Upper lobe of left lung (tissue), 4 donors: ENCODE data around the gene EPHB1.

Experiments
- CTCF ChIP-seq, 6 experiments: fragments of 450-650 bp in 4 of 6; fragments of 200-600 bp in 2 of 6; sonication (generic) in 2 of 6; IDR thresholded peaks; one replicate each; pipeline ENCODE4 v1.5.1; 2016 to 2019; ENCODE audit warnings: antibody characterized with exemption in 6 of 6
- EP300 ChIP-seq, 4 donors: sonication (generic); formaldehyde crosslinking; IDR thresholded peaks; one replicate each; pipeline ENCODE4 v1.5.1; 2017; ENCODE audit warnings: antibody characterized with exemption in 4 of 4, control low read depth in 2 of 4
- POLR2A ChIP-seq, 4 donors: fragments of 450-650 bp; IDR thresholded peaks; one replicate each; pipeline ENCODE4 v1.5.1; 2016 to 2017; ENCODE audit warnings: antibody characterized with exemption in 4 of 4, mild to moderate bottlenecking in 2 of 4
- POLR2AphosphoS5 ChIP-seq, 2 donors: sonication (generic); formaldehyde crosslinking; IDR thresholded peaks; one replicate each; pipeline ENCODE4 v1.5.1; 2017; ENCODE audit warnings: antibody characterized with exemption in 2 of 2

DNA sequence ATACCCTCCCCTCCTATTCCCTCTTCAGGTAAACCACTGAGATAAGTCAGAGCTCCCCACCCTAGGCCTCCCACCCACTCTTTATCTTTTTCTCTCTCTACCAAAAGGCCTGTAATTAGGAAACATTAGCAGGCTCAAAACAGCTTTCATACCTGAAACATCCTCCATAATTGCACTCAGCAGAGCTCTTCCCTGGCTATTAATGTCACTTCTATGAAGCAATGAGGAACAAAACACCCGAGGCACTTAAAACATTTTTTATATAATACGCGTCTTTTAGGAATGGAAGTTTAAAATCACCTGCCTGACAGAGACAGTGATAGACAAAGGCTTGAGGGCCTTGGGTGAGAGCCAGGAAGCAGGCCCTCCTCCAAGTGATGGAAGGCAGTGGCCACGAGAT lies 138.9 kb downstream of the EPHB1 start:
- no peak for TF ChIP-seq EP300 (IDR thresholded peaks at IDR 0.05)
- TF ChIP-seq POLR2AphosphoS5 (IDR thresholded peaks at IDR 0.05): no peak
- no peak for TF ChIP-seq CTCF (IDR thresholded peaks at IDR 0.05)
- no peak for TF ChIP-seq POLR2A (IDR thresholded peaks at IDR 0.05)
